SU-DHL-6 (cell line): ENCODE measurements around the gene IPO4.

Experiments used
- EZH2phosphoT487 ChIP-seq: fragments of 200-600 bp; sonication (generic), shearing (Covaris generic); conservative IDR thresholded peaks from 2 replicates; pipeline ENCODE4 v1.6.1; 2018; ENCODE audit warnings: mild to moderate bottlenecking, antibody characterized with exemption, low read length, moderate library complexity, mixed read lengths
- TF ChIP-seq, protein P1 (sequence below): fragments of 200-600 bp; sonication (generic); IDR thresholded peaks from one replicate; pipeline ENCODE4 v1.5.1; 2017; ENCODE audit warnings: antibody characterized with exemption, mild to moderate bottlenecking, low read length, moderate library complexity; ENCODE audit not compliant: insufficient read depth, poor library complexity, severe bottlenecking

DNA sequence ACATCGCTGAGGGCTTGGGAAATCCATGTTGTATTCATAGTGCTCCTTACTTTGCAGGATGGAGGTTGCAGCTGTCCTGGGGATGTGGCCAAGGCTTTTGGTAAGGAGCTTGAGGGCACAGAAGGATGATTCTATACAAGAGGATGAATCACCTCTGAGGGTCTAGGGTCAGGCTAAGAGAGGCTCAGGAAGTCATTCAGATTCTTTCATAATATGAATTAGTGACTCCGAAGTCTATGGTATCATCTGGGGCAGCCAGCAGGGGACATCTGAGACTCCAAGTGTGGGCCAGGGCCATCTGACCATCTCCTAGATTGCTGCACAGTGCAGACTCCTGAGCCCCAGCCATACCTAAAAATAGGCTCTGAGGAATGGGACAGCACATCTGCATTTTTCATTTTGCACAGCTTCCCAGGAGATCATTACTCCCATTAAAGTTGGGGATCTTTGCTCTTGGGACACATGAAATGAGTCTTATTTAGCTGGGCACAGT is 48.9 kb upstream of the IPO4 start:
- TF ChIP-seq, protein P1, sequence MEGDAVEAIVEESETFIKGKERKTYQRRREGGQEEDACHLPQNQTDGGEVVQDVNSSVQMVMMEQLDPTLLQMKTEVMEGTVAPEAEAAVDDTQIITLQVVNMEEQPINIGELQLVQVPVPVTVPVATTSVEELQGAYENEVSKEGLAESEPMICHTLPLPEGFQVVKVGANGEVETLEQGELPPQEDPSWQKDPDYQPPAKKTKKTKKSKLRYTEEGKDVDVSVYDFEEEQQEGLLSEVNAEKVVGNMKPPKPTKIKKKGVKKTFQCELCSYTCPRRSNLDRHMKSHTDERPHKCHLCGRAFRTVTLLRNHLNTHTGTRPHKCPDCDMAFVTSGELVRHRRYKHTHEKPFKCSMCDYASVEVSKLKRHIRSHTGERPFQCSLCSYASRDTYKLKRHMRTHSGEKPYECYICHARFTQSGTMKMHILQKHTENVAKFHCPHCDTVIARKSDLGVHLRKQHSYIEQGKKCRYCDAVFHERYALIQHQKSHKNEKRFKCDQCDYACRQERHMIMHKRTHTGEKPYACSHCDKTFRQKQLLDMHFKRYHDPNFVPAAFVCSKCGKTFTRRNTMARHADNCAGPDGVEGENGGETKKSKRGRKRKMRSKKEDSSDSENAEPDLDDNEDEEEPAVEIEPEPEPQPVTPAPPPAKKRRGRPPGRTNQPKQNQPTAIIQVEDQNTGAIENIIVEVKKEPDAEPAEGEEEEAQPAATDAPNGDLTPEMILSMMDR = no peak
- TF ChIP-seq EZH2phosphoT487 = no peak
